K562 (cell line): Measurements from ENCODE around the gene ZFTA. TPM values are rescaled to one million over a fixed set of nuclear protein-coding genes. Genes with fewer than 3 reads are reported as not detected.

Experiments used
- ARID3A ChIP-seq: IDR thresholded peaks from 2 replicates; pipeline ENCODE4 v1.6.1; 2012; ENCODE audit warnings: low read depth, low read length, improper control_type of control experiment, borderline replicate concordance
- BACH1 ChIP-seq: fragments of 200-800 bp; sonication (Bioruptor generic); IDR thresholded peaks from 2 replicates; pipeline ENCODE4 v1.6.1; 2016; ENCODE audit warnings: missing genetic modification characterization, missing compliant biosample characterization
- DEAF1 ChIP-seq: fragments of 450-650 bp; formaldehyde crosslinking; IDR thresholded peaks from 2 replicates; pipeline ENCODE4 v1.4.0; 2020; ENCODE audit warnings: mild to moderate bottlenecking, moderate library complexity
- ESRRB ChIP-seq: fragments of 250-450 bp; sonication (Bioruptor Pico); IDR thresholded peaks from 2 replicates; pipeline ENCODE4 v1.5.0; 2020; ENCODE audit warnings: mild to moderate bottlenecking, moderate library complexity, borderline replicate concordance
- GATAD2A ChIP-seq: fragments of 450-650 bp; IDR thresholded peaks from 2 replicates; pipeline ENCODE4 v1.6.1; 2017
- KLF6 ChIP-seq: fragments of 250-450 bp; sonication (Bioruptor Pico); IDR thresholded peaks from 2 replicates; pipeline ENCODE4 v1.4.0; 2020; ENCODE audit warnings: mild to moderate bottlenecking, moderate library complexity, borderline replicate concordance
- NCOA4 ChIP-seq: fragments of 450-650 bp; IDR thresholded peaks from 2 replicates; pipeline ENCODE4 v1.6.1; 2018; ENCODE audit warnings: mild to moderate bottlenecking; ENCODE audit not compliant: partially characterized antibody
- NFIC ChIP-seq: fragments of 450-650 bp; IDR thresholded peaks from 2 replicates; pipeline ENCODE4 v1.6.1; 2017; ENCODE audit warnings: mild to moderate bottlenecking, inconsistent platforms
- RAD51 ChIP-seq: fragments of 450-650 bp; IDR thresholded peaks from 2 replicates; pipeline ENCODE4 v1.7.1; 2016; ENCODE audit warnings: low read depth, mild to moderate bottlenecking, borderline replicate concordance
- RBM14 ChIP-seq: fragments of 200-400 bp; formaldehyde crosslinking; IDR thresholded peaks from 2 replicates; pipeline ENCODE4 v1.6.1; 2018; ENCODE audit warnings: low read depth, mild to moderate bottlenecking, low read length, moderate library complexity, borderline replicate concordance; ENCODE audit not compliant: insufficient read depth
- ZNF696 ChIP-seq: fragments of 250-450 bp; sonication (Bioruptor Pico); conservative IDR thresholded peaks from 2 replicates; pipeline ENCODE4 v1.4.0; 2020; ENCODE audit warnings: mild to moderate bottlenecking, moderate library complexity
- polyA plus RNA-seq, 8 experiments: library from polyadenylated mRNA; depleted of rRNA in 4 of 8; stranded (reverse) in 5 of 8; unstranded in 3 of 8; fragments of >200 nt; fragmentation: Nextera tagmentation in 2 of 8; fragmentation: Illumina TruSeq in 1 of 8; extraction: Ambion mirVana in 2 of 8; extraction: Trizol in 1 of 8; gene quantifications; 2 replicates each; pipeline versions ENCODE4 v1.2.1 to v1.2.3, GENCODE V29; 2011 to 2014; ENCODE audit warnings: inconsistent platforms in 1 of 8, missing spikeins in 1 of 8
- total RNA-seq, 7 experiments: library from RNA; depleted of rRNA in 6 of 7; stranded (reverse); fragments of >200 nt in 6 of 7; fragmentation: Illumina TruSeq in 2 of 7; extraction: Trizol in 2 of 7; gene quantifications; 2 replicates each; pipeline versions ENCODE4 v1.2.1 to v1.2.3, GENCODE V29; 2011 to 2021; ENCODE audit warnings: low replicate concordance in 1 of 7
- TF ChIP-seq, protein P1 (sequence below): fragments of 450-650 bp; IDR thresholded peaks from 2 replicates; pipeline ENCODE4 v1.6.1; 2016
- TF ChIP-seq, protein P2 (sequence below), 2 experiments: fragments of 450-650 bp in 1 of 2; sonication (generic) in 1 of 2; formaldehyde crosslinking in 1 of 2; IDR thresholded peaks; 2 replicates each; pipeline versions ENCODE4 v1.7.1 to v1.9.0; 2016 to 2022; ENCODE audit warnings: inconsistent platforms in 1 of 2, mild to moderate bottlenecking in 1 of 2, missing genetic modification reagents in 1 of 2

The ZFTA gene
- total and polyA plus RNA-seq, 9 of the 15 experiments (the other 6 are each of a cell fraction or from before 2014, with no cell fraction given) = 0.45 to 12.3 (median 2.9) TPM

DNA sequence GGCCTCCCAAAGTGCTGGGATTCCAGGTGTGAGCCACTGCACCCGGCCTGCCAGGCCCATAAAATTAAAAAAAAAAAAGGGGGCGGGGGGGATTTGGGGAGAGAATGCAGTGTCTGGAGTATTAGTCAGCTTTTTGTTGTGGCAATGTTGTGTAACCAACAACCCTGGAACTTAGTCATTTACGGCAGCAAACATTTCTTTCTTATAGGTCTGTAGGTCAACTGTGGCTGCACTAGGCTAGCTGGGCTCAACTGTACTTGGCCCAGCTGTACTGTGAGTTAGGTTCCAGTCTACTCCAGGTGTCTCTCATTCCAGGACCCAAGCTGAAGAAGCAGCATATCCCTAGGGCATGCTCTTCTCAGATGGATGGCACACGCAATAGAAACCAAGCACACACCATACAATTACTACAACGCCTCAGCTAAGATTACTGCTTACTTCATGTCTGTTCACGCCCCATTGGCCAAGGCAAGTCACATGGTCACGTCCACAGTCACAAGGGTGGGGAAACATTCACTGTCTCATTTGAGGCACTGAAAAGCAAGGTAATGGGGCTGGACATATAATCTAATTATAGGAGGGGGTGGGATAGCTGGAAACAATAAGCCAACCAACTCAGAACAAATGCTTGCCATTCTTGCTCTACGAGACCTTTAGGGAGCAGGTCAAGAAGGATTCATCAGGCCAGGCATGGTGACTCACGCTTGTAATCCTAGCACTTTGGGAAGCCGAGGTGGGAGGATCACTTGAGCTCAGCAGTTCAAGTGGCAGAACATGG lies 34.3 kb upstream of the ZFTA start (continued):
- no peak for TF ChIP-seq DEAF1
- peak; percentile 94 for TF ChIP-seq RAD51
- TF ChIP-seq ZNF696 (CRISPR knock-in tag) = no peak
- TF ChIP-seq GATAD2A = no peak
- TF ChIP-seq ESRRB (CRISPR knock-in tag) = no peak
- no peak; the same call in 1 of the 2 replicates for TF ChIP-seq KLF6 (CRISPR knock-in tag)
- peak; percentile 13; the same call in 1 of the 2 replicates for TF ChIP-seq ARID3A
- TF ChIP-seq, protein P1, sequence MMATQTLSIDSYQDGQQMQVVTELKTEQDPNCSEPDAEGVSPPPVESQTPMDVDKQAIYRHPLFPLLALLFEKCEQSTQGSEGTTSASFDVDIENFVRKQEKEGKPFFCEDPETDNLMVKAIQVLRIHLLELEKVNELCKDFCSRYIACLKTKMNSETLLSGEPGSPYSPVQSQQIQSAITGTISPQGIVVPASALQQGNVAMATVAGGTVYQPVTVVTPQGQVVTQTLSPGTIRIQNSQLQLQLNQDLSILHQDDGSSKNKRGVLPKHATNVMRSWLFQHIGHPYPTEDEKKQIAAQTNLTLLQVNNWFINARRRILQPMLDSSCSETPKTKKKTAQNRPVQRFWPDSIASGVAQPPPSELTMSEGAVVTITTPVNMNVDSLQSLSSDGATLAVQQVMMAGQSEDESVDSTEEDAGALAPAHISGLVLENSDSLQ = no peak
- no peak for TF ChIP-seq NFIC
- no peak for TF ChIP-seq RBM14
- TF ChIP-seq, protein P2, sequence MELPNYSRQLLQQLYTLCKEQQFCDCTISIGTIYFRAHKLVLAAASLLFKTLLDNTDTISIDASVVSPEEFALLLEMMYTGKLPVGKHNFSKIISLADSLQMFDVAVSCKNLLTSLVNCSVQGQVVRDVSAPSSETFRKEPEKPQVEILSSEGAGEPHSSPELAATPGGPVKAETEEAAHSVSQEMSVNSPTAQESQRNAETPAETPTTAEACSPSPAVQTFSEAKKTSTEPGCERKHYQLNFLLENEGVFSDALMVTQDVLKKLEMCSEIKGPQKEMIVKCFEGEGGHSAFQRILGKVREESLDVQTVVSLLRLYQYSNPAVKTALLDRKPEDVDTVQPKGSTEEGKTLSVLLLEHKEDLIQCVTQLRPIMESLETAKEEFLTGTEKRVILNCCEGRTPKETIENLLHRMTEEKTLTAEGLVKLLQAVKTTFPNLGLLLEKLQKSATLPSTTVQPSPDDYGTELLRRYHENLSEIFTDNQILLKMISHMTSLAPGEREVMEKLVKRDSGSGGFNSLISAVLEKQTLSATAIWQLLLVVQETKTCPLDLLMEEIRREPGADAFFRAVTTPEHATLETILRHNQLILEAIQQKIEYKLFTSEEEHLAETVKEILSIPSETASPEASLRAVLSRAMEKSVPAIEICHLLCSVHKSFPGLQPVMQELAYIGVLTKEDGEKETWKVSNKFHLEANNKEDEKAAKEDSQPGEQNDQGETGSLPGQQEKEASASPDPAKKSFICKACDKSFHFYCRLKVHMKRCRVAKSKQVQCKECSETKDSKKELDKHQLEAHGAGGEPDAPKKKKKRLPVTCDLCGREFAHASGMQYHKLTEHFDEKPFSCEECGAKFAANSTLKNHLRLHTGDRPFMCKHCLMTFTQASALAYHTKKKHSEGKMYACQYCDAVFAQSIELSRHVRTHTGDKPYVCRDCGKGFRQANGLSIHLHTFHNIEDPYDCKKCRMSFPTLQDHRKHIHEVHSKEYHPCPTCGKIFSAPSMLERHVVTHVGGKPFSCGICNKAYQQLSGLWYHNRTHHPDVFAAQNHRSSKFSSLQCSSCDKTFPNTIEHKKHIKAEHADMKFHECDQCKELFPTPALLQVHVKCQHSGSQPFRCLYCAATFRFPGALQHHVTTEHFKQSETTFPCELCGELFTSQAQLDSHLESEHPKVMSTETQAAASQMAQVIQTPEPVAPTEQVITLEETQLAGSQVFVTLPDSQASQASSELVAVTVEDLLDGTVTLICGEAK (IDR thresholded peaks at IDR 0.05) = no peak
- TF ChIP-seq, protein P2 (CRISPR knock-in tag; IDR thresholded peaks at IDR 0.05) = no peak
- no peak for TF ChIP-seq NCOA4
- 0 out of 2 replicates have a peak, but pooled peaks have one; percentile 28 for TF ChIP-seq BACH1 (tag)
